Measurements from ENCODE around the gene B4GALT4.
"Not testable (repeated sequence)": the region's sequence is repeated elsewhere in the genome, so short reads cannot be mapped to it uniquely, and the experiment has no call there.

The B4GALT4 gene

GRCh38 chr3:119195151-119195476 lies 45.6 kb downstream of the B4GALT4 start:
- no peak for DNase-seq

GRCh38 chr3:119194237-119195150 lies 46.2 kb downstream of the B4GALT4 start:
- no peak for DNase-seq

GRCh38 chr3:119191800-119192199 lies 48.9 kb downstream of the B4GALT4 start:
- DNase-seq = no peak

GRCh38 chr3:119187266-119187665 lies 53.4 kb downstream of the B4GALT4 start:
- no peak for DNase-seq

- no peak for DNase-seq
These were observed 55.7 kb downstream of the B4GALT4 start for GRCh38 chr3:119184796-119185570.

- DNase-seq = no peak
These were observed 56.6 kb downstream of the B4GALT4 start for GRCh38 chr3:119184111-119184510.

DNA sequence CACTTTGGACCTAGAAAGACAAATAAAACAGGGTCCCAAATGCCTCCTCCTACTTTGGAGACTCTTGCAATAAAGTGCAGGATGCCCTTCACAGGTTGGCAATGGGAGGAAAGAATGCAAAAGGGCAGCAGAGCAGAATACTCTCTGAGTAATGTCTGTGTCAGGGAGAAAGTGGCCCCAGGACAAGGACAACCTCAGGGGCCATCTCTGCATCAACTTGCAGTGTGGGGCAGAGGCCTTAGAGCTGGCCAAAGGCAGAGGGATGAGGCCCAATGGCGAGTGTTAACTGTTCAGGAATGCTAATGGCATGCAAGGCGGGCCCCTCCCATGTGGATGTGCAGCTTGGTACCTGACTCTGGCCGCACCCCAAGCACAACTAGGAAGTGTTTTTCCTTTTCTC lies 58.9 kb downstream of the B4GALT4 start:
- DNase-seq = no peak

GRCh38 chr3:119177321-119177720 lies 63.4 kb downstream of the B4GALT4 start:
- DNase-seq = no peak

DNA sequence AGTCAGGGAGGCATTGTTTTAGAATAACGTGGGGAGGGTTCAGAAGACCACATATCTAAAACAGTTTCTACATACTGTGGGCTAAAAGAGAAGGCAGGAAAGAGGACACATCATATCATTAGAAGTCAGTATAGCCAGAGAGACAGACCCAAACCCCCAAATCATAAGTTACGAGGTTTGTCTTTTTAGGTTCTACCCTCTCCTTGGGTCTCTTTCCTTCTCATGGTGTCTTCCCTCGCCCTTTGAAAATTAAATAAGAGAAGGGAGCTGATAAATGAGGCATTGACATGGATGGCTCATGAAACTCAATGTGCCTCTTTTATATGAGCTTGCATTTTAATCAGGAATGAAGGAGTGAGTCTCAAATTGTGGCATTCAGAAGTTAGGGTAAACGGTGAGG lies 63.9 kb downstream of the B4GALT4 start:
- DNase-seq = no peak

DNA sequence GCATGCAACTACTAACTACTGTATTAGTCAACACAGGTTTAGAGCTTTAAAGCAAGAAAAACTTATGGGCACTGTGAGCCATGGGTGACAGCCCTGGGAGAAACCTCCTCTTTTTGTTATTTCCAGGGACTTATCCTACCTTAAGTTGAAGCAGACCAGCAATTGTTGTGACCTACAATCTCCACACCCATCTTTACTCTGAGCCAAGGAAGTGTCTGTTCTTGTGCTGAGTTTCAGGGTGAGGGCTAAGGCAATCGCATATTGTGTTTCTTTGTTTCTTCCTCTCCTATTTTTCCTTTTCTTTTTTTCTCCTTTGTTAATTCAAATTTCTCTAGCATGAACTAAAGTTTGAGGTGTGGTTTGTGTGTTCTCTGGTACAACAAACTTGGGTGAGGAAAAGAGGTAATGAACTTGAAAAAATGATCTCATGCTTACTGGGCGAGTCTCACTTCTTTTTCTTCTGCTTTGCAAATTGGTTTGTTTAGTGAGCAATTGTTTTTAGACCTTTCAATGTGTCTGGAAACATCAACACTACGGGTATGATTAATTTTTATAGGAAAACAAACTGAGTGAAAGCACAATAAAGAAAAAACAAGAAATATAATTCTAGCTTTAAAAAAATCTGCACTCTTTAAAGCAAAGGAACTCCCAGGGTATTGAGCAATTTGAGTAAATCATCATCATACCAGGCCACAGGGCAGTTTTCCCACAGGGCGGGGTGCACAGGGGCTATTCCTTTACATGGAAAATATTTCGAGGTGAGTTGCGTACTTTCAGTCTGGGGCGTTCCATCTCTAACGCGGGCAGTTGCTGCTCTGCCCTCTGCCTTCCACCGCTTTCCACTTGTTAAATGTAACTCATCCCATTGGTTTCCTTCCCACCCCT lies 64.6 kb downstream of the B4GALT4 start:
- no peak for DNase-seq

DNA sequence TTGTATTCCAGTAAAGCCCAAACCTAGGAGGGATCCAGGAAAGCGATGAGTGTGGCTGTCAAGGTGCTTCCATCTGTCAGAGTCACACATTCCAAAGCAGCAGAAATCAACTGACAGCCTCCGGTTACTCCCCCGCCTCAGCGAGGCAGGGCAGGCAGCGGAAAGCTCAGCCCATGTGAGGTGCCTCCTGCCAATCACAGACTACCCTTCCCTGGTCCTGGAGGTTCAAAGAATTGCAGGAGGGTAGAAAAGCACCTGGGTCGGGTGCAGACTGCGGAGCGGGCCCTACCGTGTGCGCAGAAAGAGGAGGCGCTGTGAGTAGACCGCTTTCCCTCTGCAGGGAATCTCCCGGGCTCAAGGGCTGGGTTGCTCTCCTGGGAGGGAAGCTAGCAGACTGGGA lies 67.4 kb downstream of the B4GALT4 start, which contains the start of gene UPK1B:
UPK1B (plus strand) TSS at position 274 of the 400 bp plus-strand sequence. CDS start 13,144 bp downstream, outside the sequence.
- no peak for DNase-seq

DNA sequence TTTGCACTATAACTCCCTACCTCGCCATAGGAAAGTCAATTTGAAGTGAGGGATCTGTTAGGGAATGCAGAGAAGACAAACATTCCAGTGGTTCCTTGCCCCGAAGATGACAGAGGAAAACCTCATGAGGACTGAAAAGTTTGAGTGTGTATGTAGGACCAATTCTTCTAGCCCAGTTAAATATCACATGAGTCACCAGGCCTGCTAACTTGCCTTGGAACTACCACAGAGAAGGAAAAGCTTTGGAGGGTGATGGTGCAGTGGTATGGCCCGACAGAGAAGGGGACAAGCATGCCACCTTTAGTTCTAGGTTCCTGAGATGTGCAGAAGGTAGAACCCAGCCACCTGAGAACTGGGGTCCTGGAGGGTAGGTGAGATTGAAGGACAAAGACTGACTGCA lies 69.9 kb downstream of the B4GALT4 start:
- DNase-seq = no peak

DNA sequence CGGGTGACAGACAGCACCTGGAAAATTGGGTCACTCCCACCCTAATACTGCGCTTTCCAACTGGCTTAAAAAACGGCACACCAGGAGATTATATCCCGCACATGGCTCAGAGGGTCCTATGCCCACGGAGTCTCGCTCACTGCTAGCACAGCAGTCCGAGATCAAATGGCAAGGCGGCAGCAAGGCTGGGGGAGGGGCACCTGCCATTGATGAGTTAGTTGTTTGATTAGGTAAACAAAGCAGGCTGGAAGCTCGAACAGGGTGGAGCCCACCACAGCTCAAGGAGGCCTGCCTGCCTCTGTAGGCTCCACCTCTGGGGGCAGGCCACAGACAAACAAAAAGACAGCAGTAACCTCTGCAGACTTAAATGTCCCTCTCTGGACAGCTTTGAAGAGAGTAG lies 75.9 kb downstream of the B4GALT4 start:
- DNase-seq = not testable (repeated sequence)
